ENCODE measurements around the gene CRYBG1.

GRCh38 chr6:106468935-106469334 is 108.4 kb downstream of the CRYBG1 start:
- TF ChIP-seq CHD4 (IDR thresholded peaks at IDR 0.05; ENCODE audit: borderline replicate concordance) (no peak), CTCF (IDR thresholded peaks at IDR 0.05) (no peak), TFCP2L1 (CRISPR knock-in tag; IDR thresholded peaks at IDR 0.05) (no peak), EP300 (IDR thresholded peaks at IDR 0.05) (no peak), ELK1 (IDR thresholded peaks at IDR 0.05; ENCODE audit: low read depth, low read length) (no peak), ESRRA (IDR thresholded peaks at IDR 0.05; ENCODE audit: borderline replicate concordance, low read length) (no peak), JUNB (IDR thresholded peaks at IDR 0.05) (no peak), TP53 (CRISPR knock-in tag; IDR thresholded peaks at IDR 0.05) (no peak), SMC3 (IDR thresholded peaks at IDR 0.05) (no peak), HDAC2 (IDR thresholded peaks at IDR 0.05) (no peak), RFX5 (IDR thresholded peaks at IDR 0.05) (no peak), MAFK (IDR thresholded peaks at IDR 0.05; ENCODE audit: partially characterized antibody) (no peak)

Data from A549 (cell line).